Mammary epithelial cell (primary cell): ENCODE measurements around the gene S100Z.

Source experiments
- EZH2 ChIP-seq: IDR thresholded peaks from 2 replicates; pipeline ENCODE4 v1.6.1; 2012; ENCODE audit warnings: low read length, inconsistent platforms, borderline replicate concordance
- TF ChIP-seq, protein P1 (sequence below), 2 donors: IDR thresholded peaks in 1 of 2; conservative IDR thresholded peaks in 1 of 2; 2 replicates each; pipeline ENCODE4 v1.5.1; 2011 to 2012; ENCODE audit warnings: inconsistent platforms in 2 of 2, low read length in 2 of 2, mild to moderate bottlenecking in 2 of 2, control low read depth in 1 of 2, low read depth in 1 of 2; ENCODE audit not compliant: insufficient read depth in 1 of 2; ENCODE audit errors: extremely low read depth in 1 of 2

DNA sequence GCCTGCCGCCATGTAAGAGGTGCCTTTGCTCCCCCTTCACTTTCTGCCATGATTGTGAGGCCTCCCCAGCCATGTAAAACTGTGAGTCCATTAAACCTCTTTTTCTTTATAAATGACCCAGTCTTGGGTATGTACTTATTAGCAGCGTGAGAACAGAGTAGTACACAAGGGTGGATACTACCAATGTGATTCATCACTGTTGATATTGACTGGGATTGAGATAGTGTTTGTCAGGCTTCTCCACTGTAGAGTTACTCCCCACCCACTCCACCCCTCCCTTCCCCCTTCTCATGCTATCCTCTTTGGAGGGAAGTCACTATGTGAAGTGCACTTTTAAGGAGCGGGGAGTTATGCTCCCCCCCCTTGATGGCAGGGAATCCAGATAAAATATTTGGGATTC is 91.6 kb downstream of the S100Z start:
- TF ChIP-seq, protein P1, sequence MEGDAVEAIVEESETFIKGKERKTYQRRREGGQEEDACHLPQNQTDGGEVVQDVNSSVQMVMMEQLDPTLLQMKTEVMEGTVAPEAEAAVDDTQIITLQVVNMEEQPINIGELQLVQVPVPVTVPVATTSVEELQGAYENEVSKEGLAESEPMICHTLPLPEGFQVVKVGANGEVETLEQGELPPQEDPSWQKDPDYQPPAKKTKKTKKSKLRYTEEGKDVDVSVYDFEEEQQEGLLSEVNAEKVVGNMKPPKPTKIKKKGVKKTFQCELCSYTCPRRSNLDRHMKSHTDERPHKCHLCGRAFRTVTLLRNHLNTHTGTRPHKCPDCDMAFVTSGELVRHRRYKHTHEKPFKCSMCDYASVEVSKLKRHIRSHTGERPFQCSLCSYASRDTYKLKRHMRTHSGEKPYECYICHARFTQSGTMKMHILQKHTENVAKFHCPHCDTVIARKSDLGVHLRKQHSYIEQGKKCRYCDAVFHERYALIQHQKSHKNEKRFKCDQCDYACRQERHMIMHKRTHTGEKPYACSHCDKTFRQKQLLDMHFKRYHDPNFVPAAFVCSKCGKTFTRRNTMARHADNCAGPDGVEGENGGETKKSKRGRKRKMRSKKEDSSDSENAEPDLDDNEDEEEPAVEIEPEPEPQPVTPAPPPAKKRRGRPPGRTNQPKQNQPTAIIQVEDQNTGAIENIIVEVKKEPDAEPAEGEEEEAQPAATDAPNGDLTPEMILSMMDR (conservative IDR thresholded peaks at IDR 0.05 in 1 of 2, IDR thresholded peaks at IDR 0.05 in 1 of 2; ENCODE audit: extremely low read depth in 1 of 2, insufficient read depth in 1 of 2, low read depth in 1 of 2, low read length in 2 of 2): no peak
- TF ChIP-seq EZH2: no peak
